Natural killer cell (primary cell): ENCODE results near the gene ATP2B2. TPM values are rescaled to one million over a fixed set of nuclear protein-coding genes. Genes with fewer than 3 reads are reported as not detected.

Source experiments
- ATAC-seq, 3 donors: fragments of 150-1000 bp in 2 of 3; fragments of 200-7000 bp in 1 of 3; cut with Tn5 transposase; 1 replicate in 1 of 3; 2 replicates in 2 of 3; pipeline ENCODE4 v1.10.0; 2021; ENCODE audit warnings: mild to moderate bottlenecking in 2 of 3, moderate library complexity in 2 of 3
- DNase-seq, 2 donors: peaks; one replicate each; pipeline versions ENCODE4 v3.0.0 to v3.0.0-alpha.2; 2013 to 2021; ENCODE audit warnings: mixed read lengths in 1 of 2
- H3K27ac ChIP-seq: one replicate; pipeline ENCODE4 v1.5.1; 2013; ENCODE audit warnings: mild to moderate bottlenecking, low read length
- H3K27me3 ChIP-seq: one replicate; pipeline ENCODE4 v1.6.1; 2013; ENCODE audit warnings: low read length; ENCODE audit not compliant: control insufficient read depth, insufficient read depth
- H3K36me3 ChIP-seq: one replicate; pipeline ENCODE4 v1.6.1; 2013; ENCODE audit warnings: low read length; ENCODE audit not compliant: control insufficient read depth, insufficient read depth
- H3K4me1 ChIP-seq: one replicate; pipeline ENCODE4 v1.6.1; 2013; ENCODE audit warnings: low read length; ENCODE audit not compliant: control insufficient read depth, insufficient read depth
- H3K4me3 ChIP-seq: one replicate; pipeline ENCODE4 v1.5.1; 2013; ENCODE audit warnings: low read length
- H3K9me3 ChIP-seq: one replicate; pipeline ENCODE4 v1.6.1; 2013; ENCODE audit warnings: low read length; ENCODE audit not compliant: control insufficient read depth, insufficient read depth
- H3K27ac Mint-ChIP-seq, 2 donors: one replicate each; pipeline ENCODE4 v1.8.0; 2022; ENCODE audit warnings: mild to moderate bottlenecking in 2 of 2, mixed read lengths in 2 of 2, moderate library complexity in 1 of 2
- H3K27me3 Mint-ChIP-seq, 2 donors: one replicate each; pipeline ENCODE4 v1.8.0; 2022; ENCODE audit warnings: low read depth in 2 of 2, mixed read lengths in 2 of 2
- H3K36me3 Mint-ChIP-seq: one replicate; pipeline ENCODE4 v1.8.0; 2022; ENCODE audit warnings: mixed read lengths
- H3K4me1 Mint-ChIP-seq, 2 donors: one replicate each; pipeline ENCODE4 v1.8.0; 2022; ENCODE audit warnings: mixed read lengths in 2 of 2
- H3K4me3 Mint-ChIP-seq: one replicate; pipeline ENCODE4 v1.8.0; 2022; ENCODE audit warnings: mild to moderate bottlenecking, moderate library complexity, mixed read lengths
- H3K9me3 Mint-ChIP-seq, 2 donors: one replicate each; pipeline ENCODE4 v1.8.0; 2022; ENCODE audit warnings: mixed read lengths in 2 of 2
- CTCF ChIP-seq: fragments of 200-600 bp; IDR thresholded peaks from one replicate; pipeline ENCODE4 v1.8.0; 2022; ENCODE audit warnings: antibody characterized with exemption
- WGBS: methylation state at CpG from one replicate; pipeline ENCODE4 v1.1.7; 2013; ENCODE audit warnings: missing lambda C conversion rate; ENCODE audit not compliant: insufficient coverage; 5-methylcytosine and 5-hydroxymethylcytosine counted together
- intact Hi-C: fragments of 100-400 bp; cut with micrococcal nuclease; formaldehyde crosslinking; loops from one replicate; pipeline ENCODE4 v1.14.2; 2022
- total RNA-seq, 4 donors: library from RNA; stranded (reverse); fragments of 120-200 nt in 1 of 4; gene quantifications; one replicate each; pipeline versions ENCODE4 v1.2.3 to v1.2.4, GENCODE V29; 2013 to 2022

ATP2B2 gene
- total RNA-seq, 3 donors from 2014 or later (not counting 1 experiment from before 2014, with no cell fraction given), result not detected

- H3K27me3 ChIP-seq, result no peaks in the 10 kb centered on the region
- 97% methylated on average over 9 of the region's 9 CpGs for WGBS
- no peak for DNase-seq
- ATAC-seq, result no peak
- H3K27ac ChIP-seq, result no peak overlapping the region
- H3K4me3 Mint-ChIP-seq, result no peak overlapping the region
- no peaks in the 10 kb centered on the region for H3K4me1 Mint-ChIP-seq
- H3K4me3 ChIP-seq, result no peak overlapping the region
- no peaks in the 10 kb centered on the region for H3K36me3 Mint-ChIP-seq
- H3K36me3 ChIP-seq, result no peaks in the 10 kb centered on the region
- peaks cover 3 to 14% of the 10 kb centered on the region in 2 donors for H3K27me3 Mint-ChIP-seq
- TF ChIP-seq CTCF, result no peak
- H3K9me3 Mint-ChIP-seq, result no peaks in the 10 kb centered on the region
- no peaks in the 10 kb centered on the region for H3K9me3 ChIP-seq
- no peak overlapping the region for H3K27ac Mint-ChIP-seq
- no peaks in the 10 kb centered on the region for H3K4me1 ChIP-seq
- intact Hi-C loops, result no loop called here
These were observed 93.6 kb downstream of the ATP2B2 start for GRCh38 chr3:10411598-10412332.

- no peak overlapping the region for H3K27ac Mint-ChIP-seq
- Histone ChIP-seq H3K4me3 (no peak overlapping the region), H3K27me3 (no peaks in the 10 kb centered on the region), H3K36me3 (no peaks in the 10 kb centered on the region), H3K9me3 (no peaks in the 10 kb centered on the region), H3K4me1 (no peaks in the 10 kb centered on the region), H3K27ac (no peak overlapping the region)
- TF ChIP-seq CTCF, result no peak
- WGBS, result 90% methylated on average over 21 of the region's 21 CpGs
- no peak overlapping the region for H3K4me3 Mint-ChIP-seq
- ATAC-seq (no peak), DNase-seq (no peak)
- no peaks in the 10 kb centered on the region for H3K36me3 Mint-ChIP-seq
- no peaks in the 10 kb centered on the region for H3K9me3 Mint-ChIP-seq
- H3K4me1 Mint-ChIP-seq, result no peaks in the 10 kb centered on the region
- intact Hi-C loops, result no loop called here
- peaks cover 3 to 8% of the 10 kb centered on the region in 2 donors for H3K27me3 Mint-ChIP-seq
These were observed 94.9 kb downstream of the ATP2B2 start for GRCh38 chr3:10410383-10411002.

- H3K9me3 ChIP-seq, result no peaks in the 10 kb centered on the region
- intact Hi-C loops, result no loop called here
- no peaks in the 10 kb centered on the region for H3K36me3 Mint-ChIP-seq
- no peak overlapping the region for H3K27ac ChIP-seq
- H3K4me3 Mint-ChIP-seq, result no peak overlapping the region
- H3K36me3 ChIP-seq, result no peaks in the 10 kb centered on the region
- ATAC-seq (no peak), DNase-seq (no peak)
- H3K4me1 Mint-ChIP-seq, result no peaks in the 10 kb centered on the region
- no peak overlapping the region for H3K4me3 ChIP-seq
- H3K27me3 Mint-ChIP-seq, result peaks cover 0 to 3% of the 10 kb centered on the region in 2 donors
- no peak for TF ChIP-seq CTCF
- no peak overlapping the region for H3K27ac Mint-ChIP-seq
- H3K9me3 Mint-ChIP-seq, result no peaks in the 10 kb centered on the region
- no peaks in the 10 kb centered on the region for H3K27me3 ChIP-seq
- no peaks in the 10 kb centered on the region for H3K4me1 ChIP-seq
- WGBS, result 90% methylated on average over 7 of the region's 8 CpGs
These were observed 96.7 kb downstream of the ATP2B2 start for GRCh38 chr3:10408680-10409079.
